ENCODE data around the gene FHIT. TPM values are rescaled to one million over a fixed set of nuclear protein-coding genes. Genes with fewer than 3 reads are reported as not detected.

The FHIT gene
- total RNA-seq, 4 donors from 2014 or later, result 0.72 to 5.2 (median 2.1) TPM

GRCh38 chr3:59994732-59995304 lies 1256.4 kb downstream of the FHIT start:
- ATAC-seq (no peak), DNase-seq (no peak)
- Histone ChIP-seq H3K36me3 (no peaks in the 10 kb centered on the region), H3K4me3 (no peak overlapping the region), H3K27ac (no peak overlapping the region), H3K9me3 (no peaks in the 10 kb centered on the region), H3K4me1 (no peaks in the 10 kb centered on the region), H3K27me3 (no peaks in the 10 kb centered on the region)
- intact Hi-C loops (cut with DNase I; ENCODE audit: low total_unique reads) (no loop called here), in situ Hi-C loops (cut with MboI; ENCODE audit: low sequenced_read_pairs in 4 of 4) (no loop called here)
- TF ChIP-seq POLR2A (IDR thresholded peaks at IDR 0.05), result no peak
- TF ChIP-seq, protein P1, sequence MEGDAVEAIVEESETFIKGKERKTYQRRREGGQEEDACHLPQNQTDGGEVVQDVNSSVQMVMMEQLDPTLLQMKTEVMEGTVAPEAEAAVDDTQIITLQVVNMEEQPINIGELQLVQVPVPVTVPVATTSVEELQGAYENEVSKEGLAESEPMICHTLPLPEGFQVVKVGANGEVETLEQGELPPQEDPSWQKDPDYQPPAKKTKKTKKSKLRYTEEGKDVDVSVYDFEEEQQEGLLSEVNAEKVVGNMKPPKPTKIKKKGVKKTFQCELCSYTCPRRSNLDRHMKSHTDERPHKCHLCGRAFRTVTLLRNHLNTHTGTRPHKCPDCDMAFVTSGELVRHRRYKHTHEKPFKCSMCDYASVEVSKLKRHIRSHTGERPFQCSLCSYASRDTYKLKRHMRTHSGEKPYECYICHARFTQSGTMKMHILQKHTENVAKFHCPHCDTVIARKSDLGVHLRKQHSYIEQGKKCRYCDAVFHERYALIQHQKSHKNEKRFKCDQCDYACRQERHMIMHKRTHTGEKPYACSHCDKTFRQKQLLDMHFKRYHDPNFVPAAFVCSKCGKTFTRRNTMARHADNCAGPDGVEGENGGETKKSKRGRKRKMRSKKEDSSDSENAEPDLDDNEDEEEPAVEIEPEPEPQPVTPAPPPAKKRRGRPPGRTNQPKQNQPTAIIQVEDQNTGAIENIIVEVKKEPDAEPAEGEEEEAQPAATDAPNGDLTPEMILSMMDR (IDR thresholded peaks at IDR 0.05 in 4 of 5, conservative IDR thresholded peaks at IDR 0.05 in 1 of 5), result no peak

GRCh38 chr3:59992578-59992977 lies 1258.7 kb downstream of the FHIT start:
- intact Hi-C loops (cut with DNase I; ENCODE audit: low total_unique reads), result no loop called here
- no peaks in the 10 kb centered on the region for H3K36me3 ChIP-seq
- H3K4me3 ChIP-seq, result no peak overlapping the region
- no peak for TF ChIP-seq POLR2A (IDR thresholded peaks at IDR 0.05)
- TF ChIP-seq, protein P1 (IDR thresholded peaks at IDR 0.05 in 4 of 5, conservative IDR thresholded peaks at IDR 0.05 in 1 of 5), result no peak
- DNase-seq, result no peak
- ATAC-seq, result no peak
- in situ Hi-C loops (cut with MboI; ENCODE audit: low sequenced_read_pairs in 4 of 4), result no loop called here
- no peaks in the 10 kb centered on the region for H3K27me3 ChIP-seq
- no peaks in the 10 kb centered on the region for H3K4me1 ChIP-seq
- H3K9me3 ChIP-seq, result no peaks in the 10 kb centered on the region
- H3K27ac ChIP-seq, result no peak overlapping the region

GRCh38 chr3:59990915-59991314 lies 1260.3 kb downstream of the FHIT start:
- DNase-seq (no peak), ATAC-seq (no peak)
- Histone ChIP-seq H3K4me3 (no peak overlapping the region), H3K4me1 (no peaks in the 10 kb centered on the region), H3K27ac (no peak overlapping the region), H3K9me3 (no peaks in the 10 kb centered on the region), H3K27me3 (no peaks in the 10 kb centered on the region), H3K36me3 (no peaks in the 10 kb centered on the region)
- in situ Hi-C loops (cut with MboI; ENCODE audit: low sequenced_read_pairs in 4 of 4) (no loop called here), intact Hi-C loops (cut with DNase I; ENCODE audit: low total_unique reads) (no loop called here)
- TF ChIP-seq, protein P1 (IDR thresholded peaks at IDR 0.05 in 4 of 5, conservative IDR thresholded peaks at IDR 0.05 in 1 of 5), result no peak
- no peak for TF ChIP-seq POLR2A (IDR thresholded peaks at IDR 0.05)

GRCh38 chr3:59982510-59982909 lies 1268.7 kb downstream of the FHIT start:
- Histone ChIP-seq H3K9me3 (no peaks in the 10 kb centered on the region), H3K27me3 (no peaks in the 10 kb centered on the region), H3K4me1 (no peaks in the 10 kb centered on the region), H3K4me3 (no peak overlapping the region), H3K27ac (no peak overlapping the region), H3K36me3 (no peaks in the 10 kb centered on the region)
- DNase-seq (no peak), ATAC-seq (no peak)
- TF ChIP-seq, protein P1 (IDR thresholded peaks at IDR 0.05 in 4 of 5, conservative IDR thresholded peaks at IDR 0.05 in 1 of 5), result no peak
- no peak for TF ChIP-seq POLR2A (IDR thresholded peaks at IDR 0.05)
- intact Hi-C loops (cut with DNase I; ENCODE audit: low total_unique reads), result no loop called here
- in situ Hi-C loops (cut with MboI; ENCODE audit: low sequenced_read_pairs in 4 of 4), result no loop called here

GRCh38 chr3:59981377-59981776 lies 1269.9 kb downstream of the FHIT start:
- no peaks in the 10 kb centered on the region for H3K9me3 ChIP-seq
- H3K4me3 ChIP-seq, result no peak overlapping the region
- DNase-seq, result no peak
- in situ Hi-C loops (cut with MboI; ENCODE audit: low sequenced_read_pairs in 4 of 4), result no loop called here
- H3K4me1 ChIP-seq, result no peaks in the 10 kb centered on the region
- no peak for ATAC-seq
- TF ChIP-seq POLR2A (IDR thresholded peaks at IDR 0.05), result no peak
- TF ChIP-seq, protein P1 (IDR thresholded peaks at IDR 0.05 in 4 of 5, conservative IDR thresholded peaks at IDR 0.05 in 1 of 5), result no peak
- no peaks in the 10 kb centered on the region for H3K36me3 ChIP-seq
- no peak overlapping the region for H3K27ac ChIP-seq
- intact Hi-C loops (cut with DNase I; ENCODE audit: low total_unique reads), result no loop called here
- no peaks in the 10 kb centered on the region for H3K27me3 ChIP-seq
